Hepatocyte (in vitro differentiated cells): ENCODE data around the gene IPO8.

Source experiments
- EZH2 ChIP-seq: fragments of 200-600 bp; sonication (generic); IDR thresholded peaks from 2 replicates; pipeline ENCODE4 v1.6.1; 2016; ENCODE audit warnings: antibody characterized with exemption, mild to moderate bottlenecking, borderline replicate concordance
- EZH2phosphoT487 ChIP-seq: fragments of 200-600 bp; sonication (generic); IDR thresholded peaks from one replicate; pipeline ENCODE4 v1.6.1; 2018; ENCODE audit warnings: antibody characterized with exemption, mild to moderate bottlenecking, low read depth, moderate library complexity; ENCODE audit not compliant: unreplicated experiment, severe bottlenecking
- TF ChIP-seq, protein P1 (sequence below): fragments of 200-600 bp; sonication (generic); IDR thresholded peaks from 2 replicates; pipeline ENCODE4 v1.5.1; 2016; ENCODE audit warnings: antibody characterized with exemption, mild to moderate bottlenecking; ENCODE audit not compliant: poor library complexity

DNA sequence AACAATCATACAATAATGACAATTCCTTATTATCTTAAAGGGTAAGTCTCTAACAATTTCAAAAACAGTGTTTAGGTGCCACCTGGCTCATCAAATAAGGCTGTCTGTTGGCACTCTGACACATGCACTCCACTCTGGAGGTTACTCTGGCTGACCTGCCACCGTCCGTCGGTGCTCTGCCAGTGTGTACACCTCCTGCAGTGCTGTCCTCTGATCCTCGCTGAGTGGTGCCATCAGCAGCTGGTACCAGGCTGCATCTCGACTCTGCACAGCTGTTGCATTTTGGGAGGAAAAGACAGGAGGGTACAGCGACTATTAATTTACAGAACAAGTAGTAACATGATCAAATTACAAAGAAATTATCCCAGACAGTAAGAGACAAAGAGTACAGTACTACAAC lies 63.9 kb downstream of the IPO8 start:
- TF ChIP-seq, protein P1, sequence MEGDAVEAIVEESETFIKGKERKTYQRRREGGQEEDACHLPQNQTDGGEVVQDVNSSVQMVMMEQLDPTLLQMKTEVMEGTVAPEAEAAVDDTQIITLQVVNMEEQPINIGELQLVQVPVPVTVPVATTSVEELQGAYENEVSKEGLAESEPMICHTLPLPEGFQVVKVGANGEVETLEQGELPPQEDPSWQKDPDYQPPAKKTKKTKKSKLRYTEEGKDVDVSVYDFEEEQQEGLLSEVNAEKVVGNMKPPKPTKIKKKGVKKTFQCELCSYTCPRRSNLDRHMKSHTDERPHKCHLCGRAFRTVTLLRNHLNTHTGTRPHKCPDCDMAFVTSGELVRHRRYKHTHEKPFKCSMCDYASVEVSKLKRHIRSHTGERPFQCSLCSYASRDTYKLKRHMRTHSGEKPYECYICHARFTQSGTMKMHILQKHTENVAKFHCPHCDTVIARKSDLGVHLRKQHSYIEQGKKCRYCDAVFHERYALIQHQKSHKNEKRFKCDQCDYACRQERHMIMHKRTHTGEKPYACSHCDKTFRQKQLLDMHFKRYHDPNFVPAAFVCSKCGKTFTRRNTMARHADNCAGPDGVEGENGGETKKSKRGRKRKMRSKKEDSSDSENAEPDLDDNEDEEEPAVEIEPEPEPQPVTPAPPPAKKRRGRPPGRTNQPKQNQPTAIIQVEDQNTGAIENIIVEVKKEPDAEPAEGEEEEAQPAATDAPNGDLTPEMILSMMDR = no peak
- no peak for TF ChIP-seq EZH2
- no peak for TF ChIP-seq EZH2phosphoT487
